Measurements from ENCODE around the gene LRP8.

Gene LRP8

GRCh38 chr1:53258216-53258615 lies 69.7 kb downstream of the LRP8 start:
- DNase-seq (ENCODE audit: low read depth), result no peak

GRCh38 chr1:53257454-53258081 lies 70.3 kb downstream of the LRP8 start:
- no peak for DNase-seq (ENCODE audit: low read depth)

GRCh38 chr1:53256511-53257453 lies 71.1 kb downstream of the LRP8 start:
- no peak for DNase-seq (ENCODE audit: low read depth)

- DNase-seq (ENCODE audit: low read depth), result no peak
Observed at GRCh38 chr1:53255031-53255430, 72.8 kb downstream of the LRP8 start.

- DNase-seq (ENCODE audit: low read depth), result no peak
Observed at GRCh38 chr1:53254011-53254640, 73.7 kb downstream of the LRP8 start.

GRCh38 chr1:53250325-53250724 lies 77.5 kb downstream of the LRP8 start:
- DNase-seq (ENCODE audit: low read depth), result no peak

- no peak for DNase-seq (ENCODE audit: low read depth)
Observed at GRCh38 chr1:53249706-53250105, 78.2 kb downstream of the LRP8 start.

- no peak for DNase-seq (ENCODE audit: low read depth)
Observed at GRCh38 chr1:53246261-53247134, 81.4 kb downstream of the LRP8 start.

- no peak for DNase-seq (ENCODE audit: low read depth)
Observed at GRCh38 chr1:53244141-53244540, 83.7 kb downstream of the LRP8 start.

- no peak for DNase-seq (ENCODE audit: low read depth)
Observed at GRCh38 chr1:53242381-53242780, 85.5 kb downstream of the LRP8 start.

- DNase-seq (ENCODE audit: low read depth), result no peak
Observed at GRCh38 chr1:53241828-53242227, 86.0 kb downstream of the LRP8 start.

- DNase-seq (ENCODE audit: low read depth), result peak; percentile 94
Observed at GRCh38 chr1:53238197-53239155, 89.4 kb downstream of the LRP8 start, which contains the start of gene MAGOH. Gene MAGOH, minus strand, starts transcription at chr1:53238518. Its CDS starts 70 bp downstream, at chr1:53238448.

- DNase-seq (ENCODE audit: low read depth), result no peak
Observed at GRCh38 chr1:53237638-53238037, 90.2 kb downstream of the LRP8 start.

GRCh38 chr1:53220962-53221286 lies 106.9 kb downstream of the LRP8 start:
- no peak for DNase-seq (ENCODE audit: low read depth)

GRCh38 chr1:53220171-53220961 lies 107.5 kb downstream of the LRP8 start, which contains the start of gene CZIB:
Gene CZIB, minus strand, starts transcription at chr1:53220634. Its CDS starts 59 bp downstream, at chr1:53220575.
- peak; percentile 94 for DNase-seq (ENCODE audit: low read depth)

GRCh38 chr1:53219711-53220110 lies 108.2 kb downstream of the LRP8 start:
- no peak for DNase-seq (ENCODE audit: low read depth)

- no peak for DNase-seq (ENCODE audit: low read depth)
Observed at GRCh38 chr1:53218201-53218600, 109.7 kb downstream of the LRP8 start.

- DNase-seq (ENCODE audit: low read depth), result no peak
Observed at GRCh38 chr1:53214376-53214940, 113.4 kb downstream of the LRP8 start.

GRCh38 chr1:53210954-53211353 lies 116.9 kb downstream of the LRP8 start:
- DNase-seq (ENCODE audit: low read depth), result no peak
